GM12878 (cell line): ENCODE measurements around the gene CEP97. TPM values are rescaled to one million over a fixed set of nuclear protein-coding genes. Genes with fewer than 3 reads are reported as not detected.
"Not testable (repeated sequence)": the region's sequence is repeated elsewhere in the genome, so short reads cannot be mapped to it uniquely, and the experiment has no call there.

ENCODE experiments used
- ATAC-seq: fragments of 200-7000 bp; cut with Tn5 transposase; 3 replicates; pipeline ENCODE4 v1.9.1; 2020; ENCODE audit warnings: mild to moderate bottlenecking, moderate library complexity
- BruUV-seq: library from RNA; stranded (reverse); fragments of 400-500 nt; replicated peaks from 2 replicates; lab custom pipeline; 2021; lab: Mats Ljungman, UMichigan
- CTCF ChIA-PET: fragments of 300-600 bp; sonication (Branson Sonifier 250); formaldehyde crosslinking; extraction: SDS; loops from one replicate; lab custom pipeline; 2021; ENCODE audit warnings: inconsistent platforms; lab: Yijun Ruan, JAX
- POLR2A ChIA-PET: fragments of 350-600 bp; formaldehyde crosslinking; extraction: SDS; loops from one replicate; lab custom pipeline; 2021; ENCODE audit warnings: inconsistent platforms; lab: Charles Lee
- RAD21 ChIA-PET: fragments of 300-600 bp; sonication (Branson Sonifier 250); formaldehyde crosslinking; loops from one replicate; lab custom pipeline; 2023; ENCODE audit warnings: antibody characterized with exemption; ENCODE audit not compliant: unreplicated experiment; lab: Charles Lee
- SMC1A ChIA-PET: fragments of 300-600 bp; sonication (Branson Sonifier 250); formaldehyde crosslinking; loops from one replicate; lab custom pipeline; 2023; ENCODE audit not compliant: unreplicated experiment, uncharacterized antibody; lab: Charles Lee
- DNase-seq: peaks from one replicate; pipeline ENCODE4 v3.0.0-alpha.2; 2011; ENCODE audit warnings: low read depth, low spot score
- FAIRE-seq: peaks from 3 replicates; lab custom pipeline; 2011; peaks lifted over from hg19 to GRCh38; lab: Jason Lieb, UNC
- H2AFZ ChIP-seq: 2 replicates; pipeline ENCODE4 v1.6.0; 2011; ENCODE audit warnings: low read depth, low read length, control low read depth; ENCODE audit not compliant: control insufficient read depth
- H3K27ac ChIP-seq: 2 replicates; pipeline ENCODE4 v1.5.1; 2011; ENCODE audit warnings: control low read depth; ENCODE audit not compliant: control insufficient read depth, insufficient read depth
- H3K27me3 ChIP-seq, 2 experiments: replicated peaks in 1 of 2; 2 replicates each; pipeline versions ENCODE4 v1.6.0 to v1.6.1; 2011; ENCODE audit warnings: low read length in 1 of 2; ENCODE audit not compliant: control insufficient read depth in 2 of 2, insufficient read depth in 2 of 2
- H3K36me3 ChIP-seq, 2 experiments: 2 replicates each; pipeline ENCODE4 v1.5.1; 2011; ENCODE audit warnings: low read length in 1 of 2; ENCODE audit not compliant: control insufficient read depth in 2 of 2, insufficient read depth in 2 of 2
- H3K4me1 ChIP-seq: 2 replicates; pipeline ENCODE4 v1.6.1; 2011; ENCODE audit warnings: mild to moderate bottlenecking, low read length, moderate library complexity, mixed read lengths; ENCODE audit not compliant: control insufficient read depth, insufficient read depth
- H3K4me2 ChIP-seq: 2 replicates; pipeline ENCODE4 v1.6.0; 2011; ENCODE audit warnings: control low read depth; ENCODE audit not compliant: control insufficient read depth, insufficient read depth
- H3K4me3 ChIP-seq: fragments of 200-600 bp; sonication (generic); 2 replicates; pipeline ENCODE4 v1.5.1; 2016
- H3K79me2 ChIP-seq: 2 replicates; pipeline ENCODE4 v1.6.0; 2011; ENCODE audit warnings: low read length; ENCODE audit not compliant: control insufficient read depth, insufficient read depth
- H3K9ac ChIP-seq: 2 replicates; pipeline ENCODE4 v1.8.0; 2011; ENCODE audit warnings: low read length, control low read depth, mixed read lengths; ENCODE audit not compliant: control insufficient read depth, insufficient read depth
- H3K9me3 ChIP-seq: replicated peaks from 3 replicates; pipeline ENCODE4 v1.5.1; 2011; ENCODE audit warnings: mild to moderate bottlenecking, low read length; ENCODE audit not compliant: control insufficient read depth, insufficient read depth
- H4K20me1 ChIP-seq: 2 replicates; pipeline ENCODE4 v1.6.0; 2011; ENCODE audit not compliant: control insufficient read depth, insufficient read depth
- BMI1 ChIP-seq: fragments of 450-650 bp; IDR thresholded peaks from 2 replicates; pipeline ENCODE4 v1.6.1; 2016; ENCODE audit warnings: mild to moderate bottlenecking, moderate library complexity, borderline replicate concordance
- CREM ChIP-seq: IDR thresholded peaks from 2 replicates; pipeline ENCODE4 v1.6.1; 2014; ENCODE audit warnings: antibody characterized with exemption, low read depth
- CTCF ChIP-seq, 3 experiments: IDR thresholded peaks in 2 of 3; conservative IDR thresholded peaks in 1 of 3; 2 replicates each; pipeline ENCODE4 v1.5.1; 2011; ENCODE audit warnings: low read depth in 3 of 3, low read length in 3 of 3, mild to moderate bottlenecking in 3 of 3, control low read depth in 2 of 3, moderate library complexity in 2 of 3, inconsistent platforms in 1 of 3, mixed read lengths in 1 of 3; ENCODE audit not compliant: control insufficient read depth in 2 of 3, insufficient read depth in 1 of 3; ENCODE audit errors: extremely low read depth in 1 of 3
- HDGF ChIP-seq: fragments of 450-650 bp; IDR thresholded peaks from 2 replicates; pipeline ENCODE4 v1.6.1; 2016; ENCODE audit warnings: antibody characterized with exemption
- NR2C1 ChIP-seq: fragments of 450-650 bp; IDR thresholded peaks from 2 replicates; pipeline ENCODE4 v1.6.1; 2017; ENCODE audit warnings: antibody characterized with exemption, mild to moderate bottlenecking, moderate library complexity
- WGBS: methylation state at CpG from one replicate; pipeline ENCODE4 v1.1.6; 2016; ENCODE audit warnings: low lambda C conversion rate; ENCODE audit not compliant: insufficient replicate concordance, insufficient coverage; ENCODE audit errors: missing lambda C conversion rate; 5-methylcytosine and 5-hydroxymethylcytosine counted together
- in situ Hi-C: fragments of 300-500 bp; cut with MboI; formaldehyde crosslinking; loops from 9 replicates; pipeline ENCODE4 v1.14.3; 2018; ENCODE audit warnings: mixed read lengths
- intact Hi-C: fragments of 100-400 bp; cut with micrococcal nuclease; formaldehyde crosslinking; loops from one replicate; pipeline ENCODE4 v1.14.2; 2022; ENCODE audit not compliant: unreplicated experiment
- polyA plus RNA-seq, 11 experiments: library from polyadenylated mRNA; depleted of rRNA in 4 of 11; unstranded in 6 of 11; stranded (reverse) in 5 of 11; fragments of >200 nt; fragmentation: Nextera tagmentation in 4 of 11; fragmentation: Illumina TruSeq in 1 of 11; extraction: Ambion mirVana in 4 of 11; extraction: Trizol in 1 of 11; gene quantifications; 1 replicate in 1 of 11; 2 replicates in 10 of 11; pipeline versions ENCODE4 v1.2.1 to v1.2.3, GENCODE V29; 2011 to 2016; ENCODE audit warnings: inconsistent platforms in 2 of 11, missing spikeins in 2 of 11, low read depth in 1 of 11
- total RNA-seq, 4 experiments: library from RNA; depleted of rRNA in 3 of 4; stranded (reverse); fragments of >200 nt in 3 of 4; fragmentation: Illumina TruSeq in 1 of 4; extraction: Trizol in 1 of 4; gene quantifications; 2 replicates each; pipeline versions ENCODE4 v1.2.1 to v1.2.3, GENCODE V29; 2013 to 2021

The CEP97 gene
- total and polyA plus RNA-seq, 10 of the 15 experiments (the other 5 are each of a cell fraction or from before 2014, with no cell fraction given) = 1.9 to 13.7 (median 5.8) TPM

DNA sequence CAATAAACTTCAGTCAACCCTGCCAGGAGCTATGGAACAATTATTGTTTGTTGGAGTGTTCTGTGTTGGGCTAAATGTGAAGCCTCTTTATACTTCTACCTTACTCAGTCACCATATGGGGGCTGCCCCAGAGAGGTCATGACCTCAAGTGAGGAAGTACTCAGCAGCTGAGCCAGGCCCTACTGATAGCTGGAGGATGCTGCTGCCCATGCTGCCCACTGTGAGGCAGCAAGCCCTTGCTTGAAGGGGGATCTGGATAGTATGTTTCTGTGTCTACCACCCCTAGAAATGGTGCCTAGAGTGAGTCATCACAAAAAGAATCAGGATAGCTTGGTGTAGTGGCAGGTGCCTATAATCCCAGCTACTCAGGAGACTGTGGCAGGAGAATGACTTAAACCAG, 33.4 kb upstream of the CEP97 start (continued):
- TF ChIP-seq CTCF (IDR thresholded peaks at IDR 0.05 in 2 of 3, conservative IDR thresholded peaks at IDR 0.05 in 1 of 3; ENCODE audit: control insufficient read depth in 2 of 3, extremely low read depth in 1 of 3, insufficient read depth in 1 of 3, low read depth in 3 of 3, low read length in 3 of 3) = no peak
- no peak for TF ChIP-seq BMI1
- no peak for TF ChIP-seq CREM
- TF ChIP-seq HDGF = no peak
- TF ChIP-seq NR2C1 = peak; percentile 75

GRCh38 chr3:101691685-101692671, 32.4 kb upstream of the CEP97 start:
- intact Hi-C loops = not testable (repeated sequence)

More at GRCh38 chr3:101691685-101692671, 32.4 kb upstream of the CEP97 start:
- POLR2A ChIA-PET, in situ Hi-C loops, H3K4me1 ChIP-seq, DNase-seq, H3K4me2 ChIP-seq, H3K27ac ChIP-seq, H3K36me3 ChIP-seq, H3K27me3 ChIP-seq, H3K9ac ChIP-seq, H3K4me3 ChIP-seq, FAIRE-seq, H2AFZ ChIP-seq, ATAC-seq, H3K79me2 ChIP-seq, H4K20me1 ChIP-seq, BruUV-seq, H3K9me3 ChIP-seq: not testable (repeated sequence)
- ChIA-PET SMC1A (interaction anchor here (1.2 to 1.8 kb wide), 2 partner anchors 10 to 16 kb away, joined by 4 to 5 read pairs; no protein-coding TSS in a partner anchor), RAD21 (interaction anchor here (0.7 kb wide), 1 partner anchor 533 kb away, joined by 4 read pairs; no protein-coding TSS in a partner anchor), CTCF (interaction anchor here (1.0 to 1.9 kb wide), 7 partner anchors 16 to 533 kb away, joined by 3 to 9 read pairs (median 4); partner anchors contain the start of gene CEP97)
- WGBS = 85% methylated on average over 12 of the region's 15 CpGs
